Naive thymus-derived CD4-positive, alpha-beta T cell (primary cell): ENCODE data around the gene CCR4. TPM values are rescaled to one million over a fixed set of nuclear protein-coding genes. Genes with fewer than 3 reads are reported as not detected.
"Not testable (repeated sequence)": the region's sequence is repeated elsewhere in the genome, so short reads cannot be mapped to it uniquely, and the experiment has no call there.

Experiments
- ATAC-seq: fragments of 150-1000 bp; cut with Tn5 transposase; 2 replicates; pipeline ENCODE4 v1.10.0; 2021; ENCODE audit warnings: mild to moderate bottlenecking, moderate library complexity
- CTCF ChIA-PET: fragments of 350-600 bp; sonication (Branson Sonifier 250); formaldehyde crosslinking; loops from one replicate; lab custom pipeline; 2021; ENCODE audit warnings: antibody characterized with exemption; lab: Charles Lee
- POLR2A ChIA-PET: fragments of 350-600 bp; sonication (Branson Sonifier 250); formaldehyde crosslinking; loops from one replicate; lab custom pipeline; 2021; ENCODE audit warnings: antibody characterized with exemption, inconsistent platforms; lab: Charles Lee
- DNase-seq, 9 donors: peaks; one replicate each; pipeline versions ENCODE4 v3.0.0 to v3.0.0-alpha.2; 2020 to 2022; ENCODE audit warnings: mixed read lengths in 1 of 9
- H3K27ac ChIP-seq: one replicate; pipeline ENCODE4 v1.7.0; 2013; ENCODE audit warnings: mild to moderate bottlenecking, low read depth, low read length, moderate library complexity
- H3K27me3 ChIP-seq, 2 donors: one replicate each; pipeline ENCODE4 v1.7.0; 2013; ENCODE audit warnings: low read length in 2 of 2, mild to moderate bottlenecking in 2 of 2, moderate library complexity in 2 of 2; ENCODE audit not compliant: control insufficient read depth in 2 of 2, insufficient read depth in 2 of 2
- H3K36me3 ChIP-seq, 3 experiments: 1 replicate in 2 of 3; 2 replicates in 1 of 3; pipeline ENCODE4 v1.7.0; 2013; ENCODE audit warnings: low read length in 3 of 3, mild to moderate bottlenecking in 3 of 3, moderate library complexity in 1 of 3; ENCODE audit not compliant: insufficient read depth in 3 of 3, control insufficient read depth in 2 of 3
- H3K4me1 ChIP-seq, 2 donors: one replicate each; pipeline ENCODE4 v1.7.0; 2013; ENCODE audit warnings: low read length in 2 of 2, mild to moderate bottlenecking in 2 of 2, moderate library complexity in 1 of 2; ENCODE audit not compliant: control insufficient read depth in 2 of 2, insufficient read depth in 2 of 2
- H3K4me3 ChIP-seq: 2 replicates; pipeline ENCODE4 v1.7.0; 2013; ENCODE audit warnings: mild to moderate bottlenecking, low read length
- H3K9me3 ChIP-seq, 3 experiments: 1 replicate in 2 of 3; 2 replicates in 1 of 3; pipeline ENCODE4 v1.7.0; 2013; ENCODE audit warnings: low read length in 3 of 3; ENCODE audit not compliant: control insufficient read depth in 2 of 3
- H3K27ac Mint-ChIP-seq, 9 donors: one replicate each; pipeline ENCODE4 v1.8.0; 2020 to 2022; ENCODE audit warnings: mixed read lengths in 9 of 9, mild to moderate bottlenecking in 8 of 9, moderate library complexity in 5 of 9, inconsistent platforms in 2 of 9
- H3K27me3 Mint-ChIP-seq, 5 donors: one replicate each; pipeline ENCODE4 v1.8.0; 2021 to 2022; ENCODE audit warnings: mixed read lengths in 5 of 5, mild to moderate bottlenecking in 1 of 5
- H3K36me3 Mint-ChIP-seq, 5 donors: one replicate each; pipeline ENCODE4 v1.8.0; 2020 to 2022; ENCODE audit warnings: mixed read lengths in 5 of 5, mild to moderate bottlenecking in 3 of 5, inconsistent platforms in 1 of 5
- H3K4me1 Mint-ChIP-seq, 7 donors: one replicate each; pipeline ENCODE4 v1.8.0; 2020 to 2022; ENCODE audit warnings: mixed read lengths in 7 of 7, mild to moderate bottlenecking in 3 of 7, inconsistent platforms in 1 of 7
- H3K4me3 Mint-ChIP-seq, 10 donors: one replicate each; pipeline ENCODE4 v1.8.0; 2020 to 2022; ENCODE audit warnings: mild to moderate bottlenecking in 10 of 10, mixed read lengths in 10 of 10, moderate library complexity in 6 of 10, inconsistent platforms in 2 of 10
- H3K9me3 Mint-ChIP-seq, 11 donors: one replicate each; pipeline ENCODE4 v1.8.0; 2020 to 2022; ENCODE audit warnings: mixed read lengths in 11 of 11, mild to moderate bottlenecking in 4 of 11, inconsistent platforms in 1 of 11, moderate library complexity in 1 of 11
- intact Hi-C, 2 donors: fragments of 100-400 bp; cut with micrococcal nuclease; formaldehyde crosslinking; loops; one replicate each; pipeline ENCODE4 v1.15.1; 2023
- polyA plus RNA-seq, 2 donors: library from polyadenylated mRNA; unstranded; fragments of 300-500 nt; fragmentation: Illumina TruSeq; gene quantifications; one replicate each; pipeline ENCODE4 v1.2.3, GENCODE V29; 2021
- total RNA-seq, 6 experiments: library from RNA in 5 of 6; stranded (reverse) in 5 of 6; gene quantifications; 1 replicate in 5 of 6; 2 replicates in 1 of 6; pipeline ENCODE4 v1.2.3 and lab custom pipeline; 2021 to 2026

The CCR4 gene
- total and polyA plus RNA-seq, 7 experiments from 2014 or later: 0.40 to 37.3 (median 2.4) TPM

GRCh38 chr3:32937331-32937730 lies 14.1 kb upstream of the CCR4 start:
- Histone ChIP-seq H3K4me3 (no peak overlapping the region), H3K27ac (no peak overlapping the region), H3K4me1 (no peaks in the 10 kb centered on the region), H3K27me3 (no peaks in the 10 kb centered on the region), H3K36me3 (no peaks in the 10 kb centered on the region), H3K9me3 (no peaks in the 10 kb centered on the region)
- H3K36me3 Mint-ChIP-seq: no peaks in the 10 kb centered on the region
- POLR2A ChIA-PET: no interaction called here
- no peak for DNase-seq
- CTCF ChIA-PET: no interaction called here
- intact Hi-C loops: no loop called here
- no peak for ATAC-seq
- no peak overlapping the region for H3K27ac Mint-ChIP-seq
- no peak overlapping the region for H3K4me3 Mint-ChIP-seq
- H3K9me3 Mint-ChIP-seq: no peaks in the 10 kb centered on the region
- peaks cover 0 to 9% (median 0%) of the 10 kb centered on the region in 5 donors for H3K27me3 Mint-ChIP-seq
- no peaks in the 10 kb centered on the region for H3K4me1 Mint-ChIP-seq

- CTCF ChIA-PET, H3K27me3 ChIP-seq, H3K36me3 Mint-ChIP-seq, H3K9me3 Mint-ChIP-seq, H3K4me3 Mint-ChIP-seq, H3K4me1 ChIP-seq, ATAC-seq, H3K9me3 ChIP-seq, H3K4me1 Mint-ChIP-seq, H3K27ac ChIP-seq, intact Hi-C loops, H3K27ac Mint-ChIP-seq, DNase-seq, H3K27me3 Mint-ChIP-seq, H3K36me3 ChIP-seq, H3K4me3 ChIP-seq: not testable (repeated sequence)
- POLR2A ChIA-PET: interaction anchor here (0.8 kb wide), 1 partner anchor 174 kb away, joined by 5 read pairs; the partner anchor contains the start of gene CRTAP
Measured at GRCh38 chr3:32939531-32940284, 11.7 kb upstream of the CCR4 start.

GRCh38 chr3:32940726-32941125 lies 10.7 kb upstream of the CCR4 start:
- intact Hi-C loops: no loop called here
- Mint-ChIP-seq H3K36me3 (no peaks in the 10 kb centered on the region), H3K9me3 (no peaks in the 10 kb centered on the region), H3K27me3 (peaks cover 0 to 7% (median 0%) of the 10 kb centered on the region in 5 donors), H3K27ac (no peak overlapping the region), H3K4me3 (no peak overlapping the region), H3K4me1 (no peaks in the 10 kb centered on the region)
- H3K36me3 ChIP-seq: no peaks in the 10 kb centered on the region
- no peak for ATAC-seq
- H3K9me3 ChIP-seq: no peaks in the 10 kb centered on the region
- no peak overlapping the region for H3K27ac ChIP-seq
- no peak overlapping the region for H3K4me3 ChIP-seq
- DNase-seq: no peak
- H3K4me1 ChIP-seq: no peaks in the 10 kb centered on the region
- POLR2A ChIA-PET: interaction anchor here (0.8 kb wide), 1 partner anchor 173 kb away, joined by 5 read pairs; the partner anchor contains the start of gene CRTAP
- CTCF ChIA-PET: no interaction called here
- H3K27me3 ChIP-seq: no peaks in the 10 kb centered on the region

GRCh38 chr3:32945136-32945535 lies 6.3 kb upstream of the CCR4 start:
- POLR2A ChIA-PET: no interaction called here
- no peak overlapping the region for H3K4me3 Mint-ChIP-seq
- H3K9me3 ChIP-seq: no peaks in the 10 kb centered on the region
- CTCF ChIA-PET: no interaction called here
- intact Hi-C loops: loop anchor here (5.0 kb wide), 2 partner anchors 772 to 842 kb away; partner anchors contain the start of gene CLASP2 (in 1 of the 2)
- no peaks in the 10 kb centered on the region for H3K36me3 ChIP-seq
- H3K27me3 ChIP-seq: no peaks in the 10 kb centered on the region
- H3K27me3 Mint-ChIP-seq: peaks cover 0 to 4% (median 0%) of the 10 kb centered on the region in 5 donors
- H3K4me1 ChIP-seq: no peaks in the 10 kb centered on the region
- no peak overlapping the region for H3K27ac ChIP-seq
- no peaks in the 10 kb centered on the region for H3K9me3 Mint-ChIP-seq
- H3K4me1 Mint-ChIP-seq: peaks cover 0 to 20% (median 2%) of the 10 kb centered on the region in 7 donors
- H3K27ac Mint-ChIP-seq: no peak overlapping the region
- no peak for DNase-seq
- H3K36me3 Mint-ChIP-seq: no peaks in the 10 kb centered on the region
- H3K4me3 ChIP-seq: no peak overlapping the region
- ATAC-seq: no peak

GRCh38 chr3:32945598-32945997 lies 5.8 kb upstream of the CCR4 start:
- H3K27me3 Mint-ChIP-seq, H3K9me3 ChIP-seq, H3K36me3 Mint-ChIP-seq, H3K4me3 Mint-ChIP-seq, H3K4me1 ChIP-seq, POLR2A ChIA-PET, H3K36me3 ChIP-seq, H3K27me3 ChIP-seq, H3K4me3 ChIP-seq, ATAC-seq, H3K27ac ChIP-seq, H3K9me3 Mint-ChIP-seq: not testable (repeated sequence)
- CTCF ChIA-PET: interaction anchor here (6.8 kb wide), 1 partner anchor 127 kb away, joined by 141 read pairs; no protein-coding TSS in a partner anchor
- Mint-ChIP-seq H3K27ac (peak overlapping the region in 1 of 9 donors; percentile 46), H3K4me1 (peaks cover 0 to 25% (median 5%) of the 10 kb centered on the region in 7 donors)
- intact Hi-C loops: loop anchor here (5.0 kb wide), 2 partner anchors 772 to 842 kb away; partner anchors contain the start of gene CLASP2 (in 1 of the 2)
- peak in 5 of 9 donors; percentile 19 to 55 (median 35) for DNase-seq

- ATAC-seq: no peak
- POLR2A ChIA-PET: interaction anchor here (0.7 to 1.0 kb wide), 2 partner anchors 125 to 128 kb away, joined by 3 to 5 read pairs; no protein-coding TSS in a partner anchor
- intact Hi-C loops: loop anchor here (1.0 to 5.0 kb wide), 13 partner anchors 76 to 840 kb away; partner anchors contain the start of genes CLASP2 (in 1 of the 2) and UBP1 (in 1 of the 2)
Measured at GRCh38 chr3:32946973-32947788, 4.3 kb upstream of the CCR4 start.

More at GRCh38 chr3:32946973-32947788, 4.3 kb upstream of the CCR4 start:
- CTCF ChIA-PET: interaction anchor here (0.8 to 6.8 kb wide), 11 partner anchors 12 to 426 kb away, joined by 3 to 141 read pairs (median 3); no protein-coding TSS in a partner anchor
- DNase-seq: no peak
- no peaks in the 10 kb centered on the region for H3K36me3 ChIP-seq
- no peaks in the 10 kb centered on the region for H3K9me3 ChIP-seq
- H3K27me3 ChIP-seq: no peaks in the 10 kb centered on the region
- no peak overlapping the region for H3K27ac ChIP-seq
- no peak overlapping the region for H3K4me3 ChIP-seq
- no peaks in the 10 kb centered on the region for H3K36me3 Mint-ChIP-seq
- H3K27ac Mint-ChIP-seq: peak overlapping the region in 1 of 9 donors; percentile 74
- H3K4me1 Mint-ChIP-seq: peaks cover 5 to 39% (median 19%) of the 10 kb centered on the region in 7 donors
- peaks cover 9 to 13% of the 10 kb centered on the region in 2 donors for H3K4me1 ChIP-seq
- no peaks in the 10 kb centered on the region for H3K9me3 Mint-ChIP-seq
- peaks cover 0 to 4% (median 0%) of the 10 kb centered on the region in 5 donors for H3K27me3 Mint-ChIP-seq
- H3K4me3 Mint-ChIP-seq: no peak overlapping the region
